Fibroblast of lung (primary cell): ENCODE results near the gene KIF26B.

ENCODE experiments used
- EZH2 ChIP-seq: IDR thresholded peaks from 2 replicates; pipeline ENCODE4 v1.5.1; 2012; ENCODE audit warnings: low read length, control low read depth, mild to moderate bottlenecking; ENCODE audit errors: missing control alignments
- TF ChIP-seq, protein P1 (sequence below), 2 donors: IDR thresholded peaks in 1 of 2; conservative IDR thresholded peaks in 1 of 2; 1 replicate in 1 of 2; 2 replicates in 1 of 2; pipeline ENCODE4 v1.5.1; 2011 to 2012; ENCODE audit warnings: low read length in 2 of 2, control low read depth in 1 of 2, inconsistent platforms in 1 of 2, low read depth in 1 of 2, mild to moderate bottlenecking in 1 of 2

- TF ChIP-seq, protein P1, sequence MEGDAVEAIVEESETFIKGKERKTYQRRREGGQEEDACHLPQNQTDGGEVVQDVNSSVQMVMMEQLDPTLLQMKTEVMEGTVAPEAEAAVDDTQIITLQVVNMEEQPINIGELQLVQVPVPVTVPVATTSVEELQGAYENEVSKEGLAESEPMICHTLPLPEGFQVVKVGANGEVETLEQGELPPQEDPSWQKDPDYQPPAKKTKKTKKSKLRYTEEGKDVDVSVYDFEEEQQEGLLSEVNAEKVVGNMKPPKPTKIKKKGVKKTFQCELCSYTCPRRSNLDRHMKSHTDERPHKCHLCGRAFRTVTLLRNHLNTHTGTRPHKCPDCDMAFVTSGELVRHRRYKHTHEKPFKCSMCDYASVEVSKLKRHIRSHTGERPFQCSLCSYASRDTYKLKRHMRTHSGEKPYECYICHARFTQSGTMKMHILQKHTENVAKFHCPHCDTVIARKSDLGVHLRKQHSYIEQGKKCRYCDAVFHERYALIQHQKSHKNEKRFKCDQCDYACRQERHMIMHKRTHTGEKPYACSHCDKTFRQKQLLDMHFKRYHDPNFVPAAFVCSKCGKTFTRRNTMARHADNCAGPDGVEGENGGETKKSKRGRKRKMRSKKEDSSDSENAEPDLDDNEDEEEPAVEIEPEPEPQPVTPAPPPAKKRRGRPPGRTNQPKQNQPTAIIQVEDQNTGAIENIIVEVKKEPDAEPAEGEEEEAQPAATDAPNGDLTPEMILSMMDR (conservative IDR thresholded peaks at IDR 0.05 in 1 of 2, IDR thresholded peaks at IDR 0.05 in 1 of 2; ENCODE audit: low read depth in 1 of 2, low read length in 2 of 2), result no peak
- TF ChIP-seq EZH2, result no peak
Observed at GRCh38 chr1:245301921-245302320, 147.1 kb downstream of the KIF26B start.
